Tibial nerve (tissue), 4 donors: ENCODE data around the gene NIPAL4. TPM values are rescaled to one million over a fixed set of nuclear protein-coding genes. Genes with fewer than 3 reads are reported as not detected.

ENCODE experiments used
- DNase-seq, 2 donors: peaks; one replicate each; pipeline ENCODE4 v3.0.0-alpha.2; 2019; ENCODE audit warnings: low spot score in 2 of 2
- H3K27ac ChIP-seq, 4 donors: fragments of 200-600 bp; sonication (generic) in 3 of 4; one replicate each; pipeline ENCODE4 v1.5.1; 2017 to 2019; ENCODE audit warnings: mild to moderate bottlenecking in 1 of 4
- H3K27me3 ChIP-seq, 2 donors: fragments of 200-600 bp; sonication (generic) in 1 of 2; one replicate each; pipeline versions ENCODE4 v1.5.1 to v1.6.0; 2017 to 2019
- H3K36me3 ChIP-seq, 3 donors: fragments of 200-600 bp; sonication (generic); one replicate each; pipeline ENCODE4 v1.5.1; 2018 to 2019
- H3K4me1 ChIP-seq, 4 donors: fragments of 200-600 bp; sonication (generic) in 3 of 4; one replicate each; pipeline ENCODE4 v1.5.1; 2017 to 2019
- H3K4me3 ChIP-seq, 4 donors: fragments of 200-600 bp; sonication (generic) in 3 of 4; one replicate each; pipeline ENCODE4 v1.5.1; 2017 to 2019; ENCODE audit warnings: mild to moderate bottlenecking in 1 of 4, moderate library complexity in 1 of 4
- H3K9me3 ChIP-seq, 4 donors: fragments of 200-600 bp; sonication (generic) in 3 of 4; one replicate each; pipeline ENCODE4 v1.5.1; 2017 to 2019
- EP300 ChIP-seq, 2 donors: sonication (generic); formaldehyde crosslinking; IDR thresholded peaks; one replicate each; pipeline ENCODE4 v1.6.1; 2017; ENCODE audit warnings: antibody characterized with exemption in 2 of 2, mild to moderate bottlenecking in 1 of 2
- POLR2A ChIP-seq, 2 donors: fragments of 450-650 bp; IDR thresholded peaks; one replicate each; pipeline ENCODE4 v1.6.1; 2017; ENCODE audit warnings: antibody characterized with exemption in 2 of 2, mild to moderate bottlenecking in 2 of 2, moderate library complexity in 2 of 2
- WGBS, 2 donors: methylation state at CpG; one replicate each; pipeline ENCODE4 v1.1.5; 2018; 5-methylcytosine and 5-hydroxymethylcytosine counted together
- total RNA-seq, 4 donors: library from RNA; depleted of rRNA; stranded (reverse); fragments of >200 nt; gene quantifications; one replicate each; pipeline ENCODE4 v1.1.0, GENCODE V29; 2016
- TF ChIP-seq, protein P1 (sequence below), 5 experiments: fragments of 200-600 bp in 3 of 5; fragments of 450-650 bp in 2 of 5; sonication (generic) in 3 of 5; IDR thresholded peaks; one replicate each; pipeline ENCODE4 v1.5.1; 2016 to 2019; ENCODE audit warnings: antibody characterized with exemption in 5 of 5, mild to moderate bottlenecking in 3 of 5, moderate library complexity in 2 of 5

NIPAL4 gene
- total RNA-seq, 4 donors from 2014 or later = 0.84 to 5.7 (median 2.4) TPM; not detected in 1

DNA sequence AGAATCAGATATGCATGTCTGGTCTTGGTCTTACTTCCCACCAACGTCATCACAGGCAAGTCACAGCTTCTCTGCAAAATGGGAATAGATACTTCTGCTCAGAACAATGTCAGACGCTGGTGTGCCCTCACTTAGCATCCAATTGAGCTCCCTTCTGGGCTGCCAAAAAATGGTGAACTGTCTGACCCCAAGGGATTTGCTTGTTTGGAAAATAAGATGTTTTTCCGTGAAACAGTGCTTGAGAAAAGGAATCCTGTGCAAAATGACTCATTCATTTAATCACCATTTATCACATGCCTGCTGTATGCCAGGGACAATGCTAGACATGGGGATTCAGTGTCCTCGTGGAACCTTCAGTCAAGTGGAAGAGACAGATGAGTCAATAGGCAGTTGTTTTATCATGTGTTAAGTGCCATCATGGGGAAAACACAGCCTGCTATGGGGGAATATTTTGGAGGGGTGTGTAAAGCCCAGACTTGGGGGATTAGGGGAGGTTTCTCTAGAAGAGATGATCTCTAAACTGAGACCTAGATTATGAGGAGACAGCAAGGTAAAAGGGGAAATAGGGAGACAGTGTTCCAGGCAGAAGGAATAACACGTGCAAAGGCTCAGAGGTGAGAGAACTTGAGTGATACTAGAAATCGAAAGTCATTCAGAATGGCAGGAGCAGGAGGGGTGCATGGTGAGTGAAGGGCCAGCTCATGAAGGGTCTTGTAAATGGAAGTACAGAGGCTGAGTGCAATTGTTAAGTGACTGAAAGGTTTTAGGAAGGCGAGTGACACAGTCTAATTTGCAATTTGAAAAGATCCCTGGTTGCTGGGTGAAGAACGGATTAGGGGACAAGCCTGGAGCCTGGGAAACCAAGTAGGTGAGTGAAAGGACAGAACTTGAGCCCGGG is 3.9 kb downstream of the NIPAL4 start:
- no peaks in the 10 kb centered on the region for H3K9me3 ChIP-seq
- WGBS, 2 donors = 69% methylated on average over 9 of the region's 9 CpGs
- H3K27me3 ChIP-seq = peaks cover 0 to 20% of the 10 kb centered on the region in 2 donors
- no peak overlapping the region for H3K4me3 ChIP-seq
- peak overlapping the region in 1 of 4 donors; percentile 20 for H3K27ac ChIP-seq
- H3K36me3 ChIP-seq = no peaks in the 10 kb centered on the region
- peak in 1 of 2 donors; percentile 37 for TF ChIP-seq EP300 (IDR thresholded peaks at IDR 0.05)
- TF ChIP-seq, protein P1, sequence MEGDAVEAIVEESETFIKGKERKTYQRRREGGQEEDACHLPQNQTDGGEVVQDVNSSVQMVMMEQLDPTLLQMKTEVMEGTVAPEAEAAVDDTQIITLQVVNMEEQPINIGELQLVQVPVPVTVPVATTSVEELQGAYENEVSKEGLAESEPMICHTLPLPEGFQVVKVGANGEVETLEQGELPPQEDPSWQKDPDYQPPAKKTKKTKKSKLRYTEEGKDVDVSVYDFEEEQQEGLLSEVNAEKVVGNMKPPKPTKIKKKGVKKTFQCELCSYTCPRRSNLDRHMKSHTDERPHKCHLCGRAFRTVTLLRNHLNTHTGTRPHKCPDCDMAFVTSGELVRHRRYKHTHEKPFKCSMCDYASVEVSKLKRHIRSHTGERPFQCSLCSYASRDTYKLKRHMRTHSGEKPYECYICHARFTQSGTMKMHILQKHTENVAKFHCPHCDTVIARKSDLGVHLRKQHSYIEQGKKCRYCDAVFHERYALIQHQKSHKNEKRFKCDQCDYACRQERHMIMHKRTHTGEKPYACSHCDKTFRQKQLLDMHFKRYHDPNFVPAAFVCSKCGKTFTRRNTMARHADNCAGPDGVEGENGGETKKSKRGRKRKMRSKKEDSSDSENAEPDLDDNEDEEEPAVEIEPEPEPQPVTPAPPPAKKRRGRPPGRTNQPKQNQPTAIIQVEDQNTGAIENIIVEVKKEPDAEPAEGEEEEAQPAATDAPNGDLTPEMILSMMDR (IDR thresholded peaks at IDR 0.05) = no peak
- TF ChIP-seq POLR2A (IDR thresholded peaks at IDR 0.05) = no peak
- peaks cover 0 to 26% (median 11%) of the 10 kb centered on the region in 4 donors for H3K4me1 ChIP-seq
- no peak for DNase-seq

DNA sequence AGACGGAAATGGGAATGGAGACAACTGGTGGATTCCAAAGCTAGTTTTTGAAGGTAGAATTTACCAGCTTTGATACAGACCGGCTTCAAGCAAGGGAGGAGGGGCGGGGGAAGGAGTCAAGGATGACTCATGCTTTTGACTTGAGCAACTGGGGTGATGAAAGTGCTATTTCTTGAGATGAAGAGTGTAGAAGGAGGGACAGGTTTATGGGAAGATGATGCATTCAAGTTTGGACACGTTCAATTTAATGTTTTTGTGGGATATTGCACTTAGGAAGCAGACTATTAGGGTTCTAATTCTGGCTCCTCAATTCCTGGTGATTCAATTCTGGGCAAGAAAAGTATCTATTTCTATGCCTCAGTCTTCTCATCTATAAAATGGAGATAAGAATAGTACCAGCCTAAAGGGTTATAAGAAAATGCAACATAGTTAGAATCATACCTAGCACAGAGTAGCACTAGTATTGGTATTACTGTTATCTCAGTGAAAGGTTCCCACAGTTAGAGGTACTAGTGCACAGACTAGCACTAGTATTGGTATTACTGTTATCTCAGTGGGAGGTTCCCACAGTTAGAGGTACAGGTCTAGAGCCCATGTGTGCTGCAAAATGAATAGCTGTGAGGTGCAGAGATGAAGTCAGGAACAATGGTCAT is 4.6 kb downstream of the NIPAL4 start:
- H3K36me3 ChIP-seq = no peaks in the 10 kb centered on the region
- H3K27ac ChIP-seq = peak overlapping the region in 1 of 4 donors; percentile 20
- peak; percentile 24 to 73 for DNase-seq
- no peaks in the 10 kb centered on the region for H3K9me3 ChIP-seq
- H3K4me3 ChIP-seq = no peak overlapping the region
- WGBS, 2 donors = 40 to 42% methylated on average over 4 of the region's 4 CpGs
- H3K4me1 ChIP-seq = peaks cover 0 to 23% (median 10%) of the 10 kb centered on the region in 4 donors
- TF ChIP-seq POLR2A (IDR thresholded peaks at IDR 0.05) (no peak), EP300 (IDR thresholded peaks at IDR 0.05) (peak in 1 of 2 donors; percentile 54)
- TF ChIP-seq, protein P1 (IDR thresholded peaks at IDR 0.05) = no peak
- peaks cover 0 to 20% of the 10 kb centered on the region in 2 donors for H3K27me3 ChIP-seq

DNA sequence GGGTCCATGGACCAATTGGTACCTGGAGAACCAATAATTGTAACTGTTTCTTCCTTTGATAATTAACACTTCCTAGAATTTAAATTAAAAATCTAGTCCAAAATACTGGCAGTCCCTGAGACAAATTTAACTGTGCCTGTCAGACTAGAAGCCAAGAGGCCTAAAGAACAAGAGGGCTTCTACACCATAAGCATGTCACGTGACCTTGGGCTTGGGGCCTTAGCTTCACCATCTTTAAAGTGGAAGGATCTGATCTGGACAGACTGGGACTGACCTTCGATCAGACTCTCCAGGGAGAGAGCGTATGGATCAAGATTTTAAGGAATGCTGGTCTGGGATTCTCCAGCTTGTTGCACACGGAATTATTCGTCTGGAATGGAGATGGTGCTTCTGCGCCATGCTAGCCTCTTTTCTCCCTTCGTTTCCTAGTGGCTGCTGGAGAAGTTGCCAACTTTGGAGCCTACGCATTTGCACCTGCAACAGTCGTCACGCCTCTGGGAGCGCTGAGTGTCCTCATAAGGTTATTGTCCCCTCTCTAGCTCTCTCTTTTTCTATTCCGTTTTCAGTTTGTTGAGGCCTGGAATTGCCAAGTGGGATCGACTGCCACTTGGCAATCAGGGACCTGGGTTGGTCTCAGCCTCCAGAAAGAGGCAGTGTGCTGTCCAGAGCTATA is 8.4 kb downstream of the NIPAL4 start:
- Histone ChIP-seq H3K27me3 (no peaks in the 10 kb centered on the region), H3K4me3 (no peak overlapping the region), H3K36me3 (peaks cover 0 to 13% (median 0%) of the 10 kb centered on the region in 3 donors), H3K4me1 (peaks cover 0 to 12% (median 0%) of the 10 kb centered on the region in 4 donors), H3K9me3 (no peaks in the 10 kb centered on the region), H3K27ac (no peak overlapping the region)
- DNase-seq = no peak
- TF ChIP-seq EP300 (IDR thresholded peaks at IDR 0.05) = no peak
- TF ChIP-seq POLR2A (IDR thresholded peaks at IDR 0.05) = no peak
- TF ChIP-seq, protein P1 (IDR thresholded peaks at IDR 0.05) = no peak
- WGBS, 2 donors = 92 to 95% methylated on average over 13 of the region's 13 CpGs

DNA sequence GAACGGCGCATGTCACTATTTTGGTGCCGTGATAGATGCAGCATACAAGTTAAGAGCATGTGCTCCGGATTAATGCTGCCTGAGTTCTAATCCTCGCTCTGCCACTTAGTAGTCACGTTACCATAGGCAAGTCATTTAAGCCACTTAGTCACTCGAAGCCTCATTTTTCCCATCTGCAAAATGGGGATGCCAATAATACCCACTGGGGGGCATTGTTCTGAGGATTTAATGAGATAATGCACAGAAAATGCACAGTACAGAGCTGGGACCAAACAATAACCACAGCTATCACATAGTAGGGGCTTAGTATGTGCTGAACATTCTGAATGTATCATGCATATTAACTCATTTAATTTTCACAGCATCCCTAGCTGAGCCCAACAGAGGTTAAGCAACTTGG is 9.1 kb downstream of the NIPAL4 start:
- TF ChIP-seq, protein P1 (IDR thresholded peaks at IDR 0.05) = no peak
- TF ChIP-seq POLR2A (IDR thresholded peaks at IDR 0.05) = no peak
- TF ChIP-seq EP300 (IDR thresholded peaks at IDR 0.05) = no peak
- Histone ChIP-seq H3K27ac (no peak overlapping the region), H3K4me3 (no peak overlapping the region), H3K4me1 (peaks cover 0 to 10% (median 0%) of the 10 kb centered on the region in 4 donors), H3K9me3 (no peaks in the 10 kb centered on the region), H3K36me3 (peaks cover 0 to 13% (median 0%) of the 10 kb centered on the region in 3 donors), H3K27me3 (no peaks in the 10 kb centered on the region)
- no peak for DNase-seq
- 97% methylated on average over 7 of the region's 7 CpGs for WGBS, 2 donors
